ENCODE data around the gene CRK. TPM values are rescaled to one million over a fixed set of nuclear protein-coding genes. Genes with fewer than 3 reads are reported as not detected.

Gene CRK
- total RNA-seq, 1 donor from 2014 or later, result 42.8 TPM

DNA sequence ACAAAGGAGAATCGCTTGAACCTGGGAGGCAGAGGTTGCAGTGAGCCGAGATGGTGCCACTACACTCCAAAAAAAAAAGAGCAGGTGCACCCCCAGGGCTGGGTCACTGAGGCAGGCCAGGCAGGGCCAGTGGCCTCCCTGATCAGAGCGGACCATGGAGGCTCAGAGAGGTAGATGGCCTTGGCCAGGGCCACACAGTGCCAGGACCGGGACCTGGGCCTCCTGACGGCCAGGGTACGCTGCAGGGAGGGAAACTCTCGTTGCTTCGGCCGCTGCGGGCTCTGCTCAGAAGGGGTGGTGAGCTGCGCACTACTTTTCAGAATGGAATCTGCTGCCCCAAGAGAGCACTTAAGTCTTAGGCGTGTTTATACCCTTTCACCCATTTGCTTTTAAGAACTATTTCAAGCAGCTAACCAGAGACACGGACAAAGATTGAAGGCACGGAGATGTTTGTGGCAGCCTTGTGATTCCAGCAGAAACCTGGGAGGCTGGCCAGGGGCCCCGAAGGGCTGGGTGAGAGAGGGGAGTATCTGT lies 19.4 kb upstream of the CRK start:
- H3K9me3 ChIP-seq (ENCODE audit: control insufficient read depth in 3 of 3, low read length in 3 of 3), result no peaks in the 10 kb centered on the region
- H3K9ac ChIP-seq (ENCODE audit: low read depth in 1 of 3, low read length in 3 of 3), result peak overlapping the region in 1 of 3 donors; percentile 16
- peaks cover 35 to 54% (median 37%) of the 10 kb centered on the region in 3 donors for H3K36me3 ChIP-seq (ENCODE audit: control insufficient read depth in 3 of 3, insufficient read depth in 3 of 3, low read length in 3 of 3)
- H3K4me1 ChIP-seq (ENCODE audit: control insufficient read depth in 3 of 3, insufficient read depth in 3 of 3, low read length in 3 of 3), result peaks cover 0 to 9% (median 4%) of the 10 kb centered on the region in 3 donors
- no peak overlapping the region for H3K4me3 ChIP-seq (ENCODE audit: low read length in 3 of 3)
- no peaks in the 10 kb centered on the region for H3K27me3 ChIP-seq (ENCODE audit: control insufficient read depth in 3 of 3, insufficient read depth in 3 of 3, low read length in 3 of 3)
- H3K27ac ChIP-seq (ENCODE audit: low read depth, low read length), result no peak overlapping the region

DNA sequence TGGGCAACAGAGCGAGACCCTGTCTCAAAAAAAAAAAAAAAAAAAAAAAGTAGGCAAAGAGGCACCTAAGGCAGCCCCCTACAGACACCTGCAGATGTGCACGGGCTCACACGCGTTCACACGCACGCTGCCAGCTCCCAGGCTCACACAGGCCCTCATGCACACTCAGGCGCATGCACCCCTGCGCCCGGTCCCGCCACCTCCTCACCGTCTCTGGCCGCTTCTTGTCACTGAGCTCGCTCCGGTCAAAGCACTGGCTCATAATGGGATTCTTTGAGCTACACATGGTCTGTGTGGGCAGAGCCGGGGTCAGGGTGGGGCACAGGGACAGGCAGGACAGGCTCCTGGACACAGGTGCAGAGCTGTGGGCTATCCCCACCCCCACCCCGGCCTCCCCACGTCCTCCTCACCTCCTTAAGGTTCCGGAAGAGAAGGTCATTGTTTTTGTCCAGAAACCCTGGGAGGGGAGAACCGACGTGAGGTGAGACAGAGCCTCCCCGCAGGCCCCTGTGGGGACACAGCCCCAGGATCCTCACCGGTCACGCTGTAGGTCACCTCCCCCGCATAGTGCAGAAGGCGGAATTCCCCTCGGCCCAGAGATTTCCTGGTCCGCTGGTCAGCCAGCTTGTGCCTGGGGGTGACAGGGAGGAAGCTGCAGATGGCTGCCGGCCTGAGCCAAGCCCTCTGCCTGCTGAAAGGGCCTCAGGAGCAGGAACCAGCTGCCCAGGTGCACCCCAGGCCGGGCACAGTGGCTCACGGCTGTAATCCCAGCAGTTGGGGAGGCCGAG lies 18.6 kb upstream of the CRK start:
- Histone ChIP-seq H3K27me3 (ENCODE audit: control insufficient read depth in 3 of 3, insufficient read depth in 3 of 3, low read length in 3 of 3) (no peaks in the 10 kb centered on the region), H3K9ac (ENCODE audit: low read depth in 1 of 3, low read length in 3 of 3) (no peak overlapping the region), H3K9me3 (ENCODE audit: control insufficient read depth in 3 of 3, low read length in 3 of 3) (no peaks in the 10 kb centered on the region), H3K4me1 (ENCODE audit: control insufficient read depth in 3 of 3, insufficient read depth in 3 of 3, low read length in 3 of 3) (peaks cover 0 to 9% (median 4%) of the 10 kb centered on the region in 3 donors), H3K4me3 (ENCODE audit: low read length in 3 of 3) (no peak overlapping the region), H3K27ac (ENCODE audit: low read depth, low read length) (no peak overlapping the region), H3K36me3 (ENCODE audit: control insufficient read depth in 3 of 3, insufficient read depth in 3 of 3, low read length in 3 of 3) (peaks cover 33 to 53% (median 39%) of the 10 kb centered on the region in 3 donors)

DNA sequence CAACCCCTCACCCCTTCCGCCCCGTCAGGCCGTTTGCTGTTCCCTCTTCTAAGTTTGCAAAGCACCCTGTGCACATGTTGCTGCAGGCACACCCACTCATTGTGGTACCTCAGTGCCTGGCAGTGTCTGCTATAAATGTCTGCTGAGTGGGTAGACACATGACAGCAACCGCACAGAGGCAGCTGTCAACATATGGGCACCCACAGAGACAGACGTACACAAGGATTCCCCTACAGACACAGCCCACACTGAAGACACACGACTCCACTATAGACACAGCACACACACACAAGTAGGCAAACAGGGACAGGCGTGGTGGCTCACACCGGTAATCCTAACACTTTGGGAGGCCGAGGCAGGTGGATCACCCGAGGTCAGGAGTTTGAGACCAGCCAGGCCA lies 17.8 kb upstream of the CRK start:
- Histone ChIP-seq H3K27me3 (ENCODE audit: control insufficient read depth in 3 of 3, insufficient read depth in 3 of 3, low read length in 3 of 3) (no peaks in the 10 kb centered on the region), H3K9me3 (ENCODE audit: control insufficient read depth in 3 of 3, low read length in 3 of 3) (no peaks in the 10 kb centered on the region), H3K27ac (ENCODE audit: low read depth, low read length) (no peak overlapping the region), H3K4me3 (ENCODE audit: low read length in 3 of 3) (no peak overlapping the region), H3K4me1 (ENCODE audit: control insufficient read depth in 3 of 3, insufficient read depth in 3 of 3, low read length in 3 of 3) (peaks cover under 1 to 9% (median 5%) of the 10 kb centered on the region in 3 donors), H3K9ac (ENCODE audit: low read depth in 1 of 3, low read length in 3 of 3) (no peak overlapping the region), H3K36me3 (ENCODE audit: control insufficient read depth in 3 of 3, insufficient read depth in 3 of 3, low read length in 3 of 3) (peaks cover 37 to 57% (median 43%) of the 10 kb centered on the region in 3 donors)

GRCh38 chr17:1473170-1473569 lies 17.1 kb upstream of the CRK start:
- no peaks in the 10 kb centered on the region for H3K9me3 ChIP-seq (ENCODE audit: control insufficient read depth in 3 of 3, low read length in 3 of 3)
- H3K27ac ChIP-seq (ENCODE audit: low read depth, low read length), result no peak overlapping the region
- H3K4me3 ChIP-seq (ENCODE audit: low read length in 3 of 3), result no peak overlapping the region
- no peak overlapping the region for H3K9ac ChIP-seq (ENCODE audit: low read depth in 1 of 3, low read length in 3 of 3)
- peaks cover 37 to 57% (median 39%) of the 10 kb centered on the region in 3 donors for H3K36me3 ChIP-seq (ENCODE audit: control insufficient read depth in 3 of 3, insufficient read depth in 3 of 3, low read length in 3 of 3)
- H3K4me1 ChIP-seq (ENCODE audit: control insufficient read depth in 3 of 3, insufficient read depth in 3 of 3, low read length in 3 of 3), result peaks cover 7 to 14% (median 11%) of the 10 kb centered on the region in 3 donors
- no peaks in the 10 kb centered on the region for H3K27me3 ChIP-seq (ENCODE audit: control insufficient read depth in 3 of 3, insufficient read depth in 3 of 3, low read length in 3 of 3)

DNA sequence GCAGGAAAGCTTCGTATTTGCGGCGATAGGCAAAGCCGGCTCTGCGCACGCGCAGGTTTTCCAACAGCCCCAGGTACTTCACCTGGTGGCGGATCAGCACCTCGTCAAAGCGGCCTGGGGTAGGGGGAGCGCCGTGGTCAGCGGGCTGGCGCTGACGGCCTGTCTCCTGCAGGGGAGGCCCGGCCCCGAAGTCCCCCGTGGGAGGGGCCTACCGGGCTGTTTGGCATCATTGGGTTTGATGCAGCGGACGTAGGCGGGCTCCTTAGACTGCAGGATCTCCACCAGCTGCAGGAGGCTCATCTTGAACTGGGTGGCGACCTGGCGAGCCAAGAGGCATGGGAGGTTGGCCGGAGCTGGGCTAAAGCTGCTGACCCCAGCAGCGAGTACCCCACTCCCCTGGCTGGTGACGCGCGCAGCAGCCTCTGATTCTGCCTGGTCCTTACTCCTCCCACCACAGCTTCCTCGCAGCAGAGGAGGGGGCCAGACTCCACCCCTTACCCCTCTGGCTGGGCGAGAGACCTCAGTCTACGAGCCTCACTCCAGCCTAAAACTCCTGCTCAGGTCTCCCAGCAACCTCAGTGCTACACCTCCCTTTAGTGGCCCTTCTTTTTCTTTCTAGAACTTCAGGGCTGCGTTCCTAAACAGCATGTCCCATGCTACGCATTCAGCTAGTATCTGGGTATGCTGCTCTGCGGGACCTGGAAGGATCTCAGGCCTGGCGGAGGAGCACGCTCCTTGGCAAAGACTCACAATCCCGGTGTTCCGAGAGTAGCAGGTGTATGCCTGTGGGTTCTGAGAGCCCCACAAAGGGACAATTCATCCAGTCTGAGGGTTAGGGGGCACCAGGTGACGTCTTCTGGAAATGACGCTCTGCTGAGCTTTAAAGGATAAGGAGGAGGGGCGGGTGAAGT lies 16.1 kb upstream of the CRK start:
- peaks cover 31 to 49% (median 34%) of the 10 kb centered on the region in 3 donors for H3K36me3 ChIP-seq (ENCODE audit: control insufficient read depth in 3 of 3, insufficient read depth in 3 of 3, low read length in 3 of 3)
- H3K4me3 ChIP-seq (ENCODE audit: low read length in 3 of 3), result no peak overlapping the region
- H3K27ac ChIP-seq (ENCODE audit: low read depth, low read length), result no peak overlapping the region
- no peaks in the 10 kb centered on the region for H3K9me3 ChIP-seq (ENCODE audit: control insufficient read depth in 3 of 3, low read length in 3 of 3)
- no peak overlapping the region for H3K9ac ChIP-seq (ENCODE audit: low read depth in 1 of 3, low read length in 3 of 3)
- peaks cover 9 to 17% (median 17%) of the 10 kb centered on the region in 3 donors for H3K4me1 ChIP-seq (ENCODE audit: control insufficient read depth in 3 of 3, insufficient read depth in 3 of 3, low read length in 3 of 3)
- no peaks in the 10 kb centered on the region for H3K27me3 ChIP-seq (ENCODE audit: control insufficient read depth in 3 of 3, insufficient read depth in 3 of 3, low read length in 3 of 3)

GRCh38 chr17:1471490-1471889 lies 15.5 kb upstream of the CRK start:
- Histone ChIP-seq H3K9ac (ENCODE audit: low read depth in 1 of 3, low read length in 3 of 3) (no peak overlapping the region), H3K36me3 (ENCODE audit: control insufficient read depth in 3 of 3, insufficient read depth in 3 of 3, low read length in 3 of 3) (peaks cover 33 to 51% (median 36%) of the 10 kb centered on the region in 3 donors), H3K9me3 (ENCODE audit: control insufficient read depth in 3 of 3, low read length in 3 of 3) (no peaks in the 10 kb centered on the region), H3K27me3 (ENCODE audit: control insufficient read depth in 3 of 3, insufficient read depth in 3 of 3, low read length in 3 of 3) (no peaks in the 10 kb centered on the region), H3K4me3 (ENCODE audit: low read length in 3 of 3) (no peak overlapping the region), H3K4me1 (ENCODE audit: control insufficient read depth in 3 of 3, insufficient read depth in 3 of 3, low read length in 3 of 3) (peaks cover 9 to 16% (median 14%) of the 10 kb centered on the region in 3 donors), H3K27ac (ENCODE audit: low read depth, low read length) (no peak overlapping the region)

DNA sequence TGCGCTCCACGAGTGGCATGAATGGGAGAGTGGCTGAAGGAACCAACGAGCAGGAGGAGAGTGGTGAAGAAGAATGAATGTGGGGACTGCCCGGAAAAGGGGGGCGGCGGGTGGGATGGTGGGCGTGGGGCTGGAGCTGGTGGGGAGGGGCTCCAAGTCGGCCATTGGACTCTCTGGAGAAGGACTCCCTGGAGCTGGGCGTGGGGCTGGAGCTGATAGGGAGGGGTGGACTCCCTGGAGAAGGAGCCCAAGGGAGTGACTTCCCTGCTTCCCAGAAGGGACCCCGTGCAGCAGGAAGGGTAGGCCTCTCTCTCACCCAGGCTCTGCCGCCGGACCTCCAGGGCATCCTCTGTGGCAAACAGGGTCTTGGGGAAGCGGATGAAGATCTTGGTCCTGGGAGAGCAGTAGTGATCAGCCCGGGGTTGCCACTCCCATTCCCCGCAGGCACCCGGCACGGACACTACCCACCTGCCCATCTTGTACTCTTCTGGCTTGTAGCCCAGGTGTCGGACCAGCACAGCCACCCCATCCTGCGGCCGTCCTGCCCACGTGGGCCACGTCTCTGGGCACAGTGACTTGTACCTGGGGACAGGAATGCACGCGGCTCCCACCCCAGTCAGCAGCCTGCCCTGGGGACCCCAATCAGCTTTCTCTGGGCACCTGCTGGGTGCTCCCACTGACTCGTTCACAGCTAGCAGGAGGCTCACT lies 14.9 kb upstream of the CRK start:
- Histone ChIP-seq H3K9ac (ENCODE audit: low read depth in 1 of 3, low read length in 3 of 3) (no peak overlapping the region), H3K4me1 (ENCODE audit: control insufficient read depth in 3 of 3, insufficient read depth in 3 of 3, low read length in 3 of 3) (peaks cover 9 to 13% (median 13%) of the 10 kb centered on the region in 3 donors), H3K27me3 (ENCODE audit: control insufficient read depth in 3 of 3, insufficient read depth in 3 of 3, low read length in 3 of 3) (no peaks in the 10 kb centered on the region), H3K9me3 (ENCODE audit: control insufficient read depth in 3 of 3, low read length in 3 of 3) (no peaks in the 10 kb centered on the region), H3K27ac (ENCODE audit: low read depth, low read length) (no peak overlapping the region), H3K4me3 (ENCODE audit: low read length in 3 of 3) (no peak overlapping the region), H3K36me3 (ENCODE audit: control insufficient read depth in 3 of 3, insufficient read depth in 3 of 3, low read length in 3 of 3) (peaks cover 31 to 51% (median 36%) of the 10 kb centered on the region in 3 donors)

DNA sequence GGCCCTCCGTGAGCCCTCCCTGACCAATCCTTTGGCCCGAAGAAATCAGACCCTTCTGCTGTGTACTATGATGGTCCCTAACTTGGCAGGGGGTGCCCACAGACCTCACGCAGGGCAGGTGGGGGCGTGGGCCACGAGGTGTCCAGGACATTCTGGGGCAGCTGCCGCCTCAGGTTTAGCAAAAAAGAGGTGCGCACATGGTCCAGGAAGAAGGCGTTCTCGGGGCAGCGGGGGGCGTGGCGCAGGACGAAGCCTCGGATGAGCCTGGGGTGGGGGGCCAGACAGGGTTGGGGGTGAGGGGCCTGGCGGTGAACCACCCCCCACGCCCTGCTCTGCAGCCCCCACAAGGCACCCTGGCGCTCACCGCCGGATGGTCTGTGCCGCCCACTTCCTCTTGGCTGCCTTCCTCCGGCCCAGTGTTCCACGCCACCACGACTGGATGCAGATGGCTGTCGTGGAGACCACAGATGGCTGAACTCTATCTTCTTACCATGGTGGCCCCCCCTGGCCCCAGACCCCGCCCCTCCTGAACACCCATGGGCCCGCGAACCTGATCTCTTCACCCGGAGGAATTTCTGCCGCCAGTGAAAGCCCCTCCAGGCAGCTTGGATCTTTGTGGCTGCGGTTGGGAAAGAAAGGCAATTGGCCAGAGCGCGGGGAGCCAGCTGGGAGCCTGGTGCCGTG lies 14.2 kb upstream of the CRK start:
- H3K27me3 ChIP-seq (ENCODE audit: control insufficient read depth in 3 of 3, insufficient read depth in 3 of 3, low read length in 3 of 3), result no peaks in the 10 kb centered on the region
- no peaks in the 10 kb centered on the region for H3K9me3 ChIP-seq (ENCODE audit: control insufficient read depth in 3 of 3, low read length in 3 of 3)
- H3K9ac ChIP-seq (ENCODE audit: low read depth in 1 of 3, low read length in 3 of 3), result no peak overlapping the region
- H3K4me3 ChIP-seq (ENCODE audit: low read length in 3 of 3), result no peak overlapping the region
- peaks cover 31 to 50% (median 36%) of the 10 kb centered on the region in 3 donors for H3K36me3 ChIP-seq (ENCODE audit: control insufficient read depth in 3 of 3, insufficient read depth in 3 of 3, low read length in 3 of 3)
- peaks cover 9 to 13% (median 10%) of the 10 kb centered on the region in 3 donors for H3K4me1 ChIP-seq (ENCODE audit: control insufficient read depth in 3 of 3, insufficient read depth in 3 of 3, low read length in 3 of 3)
- H3K27ac ChIP-seq (ENCODE audit: low read depth, low read length), result no peak overlapping the region

DNA sequence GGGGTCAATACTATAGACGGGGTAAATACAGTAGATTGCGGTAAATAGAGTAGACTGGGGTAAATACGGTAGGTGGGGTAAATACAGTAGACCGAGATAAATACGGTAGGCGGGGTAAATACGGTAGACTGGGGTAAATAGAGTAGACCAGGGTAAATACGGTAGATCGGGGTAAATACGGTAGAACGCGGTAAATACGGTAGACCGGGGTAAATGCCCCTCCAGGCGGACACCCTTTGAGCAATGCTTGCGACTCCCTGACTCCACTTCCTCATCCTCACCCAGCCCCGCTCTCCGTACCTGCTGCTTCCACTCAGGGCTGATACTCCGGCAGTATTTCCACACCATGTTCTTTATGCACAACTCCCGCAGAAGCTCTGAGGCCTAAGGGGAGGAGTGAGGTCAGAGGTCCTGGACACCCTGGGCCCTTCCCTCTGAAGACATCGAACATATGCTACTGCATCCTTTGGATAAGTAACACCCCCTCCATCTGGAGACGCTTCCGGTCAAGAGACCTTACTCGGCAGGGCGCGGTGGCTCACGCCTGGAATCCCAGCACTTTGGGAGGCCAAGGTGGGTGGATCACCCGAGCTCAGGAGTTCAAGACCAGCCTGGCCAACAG lies 13.3 kb upstream of the CRK start:
- peaks cover 31 to 45% (median 40%) of the 10 kb centered on the region in 3 donors for H3K36me3 ChIP-seq (ENCODE audit: control insufficient read depth in 3 of 3, insufficient read depth in 3 of 3, low read length in 3 of 3)
- H3K27ac ChIP-seq (ENCODE audit: low read depth, low read length), result no peak overlapping the region

More for the DNA sequence above, 13.3 kb upstream of the CRK start:
- peaks cover 8 to 13% (median 9%) of the 10 kb centered on the region in 3 donors for H3K4me1 ChIP-seq (ENCODE audit: control insufficient read depth in 3 of 3, insufficient read depth in 3 of 3, low read length in 3 of 3)
- no peaks in the 10 kb centered on the region for H3K27me3 ChIP-seq (ENCODE audit: control insufficient read depth in 3 of 3, insufficient read depth in 3 of 3, low read length in 3 of 3)
- H3K9ac ChIP-seq (ENCODE audit: low read depth in 1 of 3, low read length in 3 of 3), result no peak overlapping the region
- H3K9me3 ChIP-seq (ENCODE audit: control insufficient read depth in 3 of 3, low read length in 3 of 3), result no peaks in the 10 kb centered on the region
- H3K4me3 ChIP-seq (ENCODE audit: low read length in 3 of 3), result no peak overlapping the region
